Fibroblast of lung (primary cell): ENCODE results near the gene CACNB4. TPM values are rescaled to one million over a fixed set of nuclear protein-coding genes. Genes with fewer than 3 reads are reported as not detected.

Experiments used
- DNase-seq, 2 donors: peaks; one replicate each; pipeline versions ENCODE4 v3.0.0 to v3.0.0-alpha.2; 2010; ENCODE audit warnings: low read depth in 2 of 2
- H2AFZ ChIP-seq: 2 replicates; pipeline ENCODE4 v1.5.1; 2012; ENCODE audit warnings: low read length, control low read depth, inconsistent platforms
- H3K27ac ChIP-seq: 2 replicates; pipeline ENCODE4 v1.5.1; 2011; ENCODE audit warnings: low read length, control low read depth; ENCODE audit not compliant: insufficient read depth
- H3K27me3 ChIP-seq: 2 replicates; pipeline ENCODE4 v1.5.1; 2011; ENCODE audit warnings: mild to moderate bottlenecking, low read length; ENCODE audit not compliant: control insufficient read depth, insufficient read depth
- H3K36me3 ChIP-seq: 2 replicates; pipeline ENCODE4 v1.5.1; 2011; ENCODE audit warnings: low read length; ENCODE audit not compliant: control insufficient read depth, insufficient read depth
- H3K4me1 ChIP-seq: 2 replicates; pipeline ENCODE4 v1.5.1; 2011; ENCODE audit warnings: low read length; ENCODE audit not compliant: control insufficient read depth, insufficient read depth; ENCODE audit errors: extremely low read depth
- H3K4me2 ChIP-seq: 2 replicates; pipeline ENCODE4 v1.5.1; 2011; ENCODE audit warnings: low read length, control low read depth; ENCODE audit not compliant: insufficient read depth; ENCODE audit errors: extremely low read depth
- H3K4me3 ChIP-seq, 4 experiments: fragments of 200-600 bp in 1 of 4; sonication (generic) in 1 of 4; replicated peaks in 1 of 4; 2 replicates each; pipeline ENCODE4 v1.5.1; 2011 to 2016; ENCODE audit warnings: low read length in 4 of 4, low read depth in 3 of 4, mild to moderate bottlenecking in 3 of 4, control low read depth in 2 of 4, inconsistent platforms in 1 of 4, mixed read lengths in 1 of 4; ENCODE audit not compliant: insufficient read depth in 1 of 4; ENCODE audit errors: control extremely low read depth in 1 of 4
- H3K79me2 ChIP-seq: 2 replicates; pipeline ENCODE4 v1.5.1; 2012; ENCODE audit warnings: mild to moderate bottlenecking, low read length, inconsistent platforms; ENCODE audit not compliant: control insufficient read depth, insufficient read depth
- H3K9ac ChIP-seq: 2 replicates; pipeline ENCODE4 v1.5.1; 2011; ENCODE audit warnings: mild to moderate bottlenecking, low read length, control low read depth; ENCODE audit not compliant: insufficient read depth
- H3K9me3 ChIP-seq: 2 replicates; pipeline ENCODE4 v1.5.1; 2012; ENCODE audit warnings: low read depth, low read length; ENCODE audit not compliant: control insufficient read depth, insufficient read depth
- H4K20me1 ChIP-seq: 2 replicates; pipeline ENCODE4 v1.5.1; 2011; ENCODE audit warnings: low read length; ENCODE audit not compliant: control insufficient read depth, insufficient read depth; ENCODE audit errors: extremely low read depth
- EZH2 ChIP-seq: IDR thresholded peaks from 2 replicates; pipeline ENCODE4 v1.5.1; 2012; ENCODE audit warnings: low read length, control low read depth, mild to moderate bottlenecking; ENCODE audit errors: missing control alignments
- polyA plus RNA-seq, 2 donors: library from polyadenylated mRNA; depleted of rRNA in 1 of 2; stranded (reverse) in 1 of 2; unstranded in 1 of 2; fragments of >200 nt; gene quantifications; 2 replicates each; pipeline ENCODE4 v1.2.1, GENCODE V29; 2011 to 2012; ENCODE audit warnings: missing spikeins in 1 of 2
- total RNA-seq: library from RNA; depleted of rRNA; stranded (reverse); fragments of >200 nt; gene quantifications from 2 replicates; pipeline ENCODE4 v1.2.1, GENCODE V29; 2014
- TF ChIP-seq, protein P1 (sequence below), 2 donors: IDR thresholded peaks in 1 of 2; conservative IDR thresholded peaks in 1 of 2; 1 replicate in 1 of 2; 2 replicates in 1 of 2; pipeline ENCODE4 v1.5.1; 2011 to 2012; ENCODE audit warnings: low read length in 2 of 2, control low read depth in 1 of 2, inconsistent platforms in 1 of 2, low read depth in 1 of 2, mild to moderate bottlenecking in 1 of 2

Gene CACNB4
- total and polyA plus RNA-seq, 2 donors (not counting 1 experiment from before 2014, with no cell fraction given): 0.66 to 2.5 TPM

DNA sequence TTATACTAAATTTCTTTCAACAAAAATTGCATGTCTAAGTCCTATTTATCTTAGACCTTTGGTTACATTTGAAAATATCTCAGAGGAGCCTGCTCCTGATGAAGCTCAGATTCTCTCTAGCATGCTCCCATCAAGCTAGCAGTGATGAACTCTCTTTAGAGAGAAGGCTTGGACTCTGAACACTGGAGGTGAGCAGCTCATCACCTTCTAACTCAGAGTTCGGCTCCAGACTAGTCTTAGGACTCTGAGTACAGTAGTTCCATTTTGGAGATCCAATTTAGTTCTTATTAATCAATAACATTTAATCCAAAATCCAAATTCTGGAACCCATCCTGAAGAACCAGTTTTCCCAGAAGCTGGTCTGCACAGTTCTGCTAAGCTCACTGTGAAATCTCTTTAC lies 107.8 kb downstream of the CACNB4 start:
- TF ChIP-seq, protein P1, sequence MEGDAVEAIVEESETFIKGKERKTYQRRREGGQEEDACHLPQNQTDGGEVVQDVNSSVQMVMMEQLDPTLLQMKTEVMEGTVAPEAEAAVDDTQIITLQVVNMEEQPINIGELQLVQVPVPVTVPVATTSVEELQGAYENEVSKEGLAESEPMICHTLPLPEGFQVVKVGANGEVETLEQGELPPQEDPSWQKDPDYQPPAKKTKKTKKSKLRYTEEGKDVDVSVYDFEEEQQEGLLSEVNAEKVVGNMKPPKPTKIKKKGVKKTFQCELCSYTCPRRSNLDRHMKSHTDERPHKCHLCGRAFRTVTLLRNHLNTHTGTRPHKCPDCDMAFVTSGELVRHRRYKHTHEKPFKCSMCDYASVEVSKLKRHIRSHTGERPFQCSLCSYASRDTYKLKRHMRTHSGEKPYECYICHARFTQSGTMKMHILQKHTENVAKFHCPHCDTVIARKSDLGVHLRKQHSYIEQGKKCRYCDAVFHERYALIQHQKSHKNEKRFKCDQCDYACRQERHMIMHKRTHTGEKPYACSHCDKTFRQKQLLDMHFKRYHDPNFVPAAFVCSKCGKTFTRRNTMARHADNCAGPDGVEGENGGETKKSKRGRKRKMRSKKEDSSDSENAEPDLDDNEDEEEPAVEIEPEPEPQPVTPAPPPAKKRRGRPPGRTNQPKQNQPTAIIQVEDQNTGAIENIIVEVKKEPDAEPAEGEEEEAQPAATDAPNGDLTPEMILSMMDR (conservative IDR thresholded peaks at IDR 0.05 in 1 of 2, IDR thresholded peaks at IDR 0.05 in 1 of 2; ENCODE audit: low read depth in 1 of 2, low read length in 2 of 2): no peak
- TF ChIP-seq EZH2: no peak
- H3K27ac ChIP-seq: no peak overlapping the region
- H2AFZ ChIP-seq: no peak overlapping the region
- H3K79me2 ChIP-seq: no peaks in the 10 kb centered on the region
- H3K9me3 ChIP-seq: no peaks in the 10 kb centered on the region
- H3K9ac ChIP-seq: no peak overlapping the region
- no peaks in the 10 kb centered on the region for H3K36me3 ChIP-seq
- H4K20me1 ChIP-seq: no peaks in the 10 kb centered on the region
- DNase-seq: no peak
- no peak overlapping the region for H3K4me2 ChIP-seq
- H3K27me3 ChIP-seq: no peaks in the 10 kb centered on the region
- H3K4me1 ChIP-seq: no peaks in the 10 kb centered on the region
- no peak overlapping the region for H3K4me3 ChIP-seq

- Histone ChIP-seq H3K4me1 (no peaks in the 10 kb centered on the region), H3K4me3 (no peak overlapping the region), H3K27me3 (no peaks in the 10 kb centered on the region), H4K20me1 (no peaks in the 10 kb centered on the region), H3K79me2 (no peaks in the 10 kb centered on the region), H3K27ac (no peak overlapping the region), H3K9me3 (no peaks in the 10 kb centered on the region), H3K9ac (no peak overlapping the region), H3K36me3 (no peaks in the 10 kb centered on the region), H2AFZ (no peak overlapping the region), H3K4me2 (no peak overlapping the region)
- no peak for TF ChIP-seq EZH2
- TF ChIP-seq, protein P1 (conservative IDR thresholded peaks at IDR 0.05 in 1 of 2, IDR thresholded peaks at IDR 0.05 in 1 of 2; ENCODE audit: low read depth in 1 of 2, low read length in 2 of 2): no peak
- no peak for DNase-seq
These were observed 109.5 kb downstream of the CACNB4 start for GRCh38 chr2:151989378-151989777.

DNA sequence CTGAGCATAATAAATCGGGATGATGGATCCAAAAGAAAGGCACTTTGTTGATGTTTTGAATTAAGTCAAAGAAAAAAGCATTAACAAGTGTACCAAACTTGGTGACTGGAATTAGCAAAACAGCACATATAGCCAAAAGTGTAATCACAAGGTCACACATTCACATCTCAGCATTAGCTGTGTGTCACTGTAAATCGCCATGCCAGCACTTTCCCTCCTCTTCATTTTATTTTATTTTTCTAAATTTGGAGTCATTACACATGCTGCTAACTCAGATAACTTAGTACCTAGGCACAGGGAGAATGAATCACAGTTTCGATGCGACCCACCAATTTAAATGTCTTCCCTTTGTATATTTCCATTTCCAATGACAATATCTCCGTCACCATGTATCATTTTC lies 111.4 kb downstream of the CACNB4 start:
- Histone ChIP-seq H3K27me3 (no peaks in the 10 kb centered on the region), H4K20me1 (no peaks in the 10 kb centered on the region), H3K4me2 (no peak overlapping the region), H3K36me3 (no peaks in the 10 kb centered on the region), H3K9ac (no peak overlapping the region), H3K79me2 (no peaks in the 10 kb centered on the region), H3K9me3 (no peaks in the 10 kb centered on the region), H2AFZ (no peak overlapping the region), H3K27ac (no peak overlapping the region), H3K4me1 (no peaks in the 10 kb centered on the region), H3K4me3 (no peak overlapping the region)
- DNase-seq: no peak
- TF ChIP-seq, protein P1 (conservative IDR thresholded peaks at IDR 0.05 in 1 of 2, IDR thresholded peaks at IDR 0.05 in 1 of 2; ENCODE audit: low read depth in 1 of 2, low read length in 2 of 2): no peak
- TF ChIP-seq EZH2: no peak
